CD1c-positive myeloid dendritic cell (primary cell): ENCODE data around the gene KRTAP5-2.
A peak's percentile ranks its signal among the peaks of the same experiment; 100 is the strongest.

Source experiments
- DNase-seq: peaks from one replicate; pipeline ENCODE4 v3.0.0-alpha.2; 2016; ENCODE audit errors: extremely low spot score

Gene KRTAP5-2

GRCh38 chr11:1567721-1568100, 30.4 kb downstream of the KRTAP5-2 start:
- no peak for DNase-seq

- no peak for DNase-seq
These were observed 30.9 kb downstream of the KRTAP5-2 start for GRCh38 chr11:1567052-1567720.

- DNase-seq: no peak
These were observed 31.6 kb downstream of the KRTAP5-2 start for GRCh38 chr11:1566381-1567051.

GRCh38 chr11:1565904-1566247, 32.2 kb downstream of the KRTAP5-2 start:
- DNase-seq: no peak

- no peak for DNase-seq
These were observed 32.8 kb downstream of the KRTAP5-2 start for GRCh38 chr11:1565173-1565903.

- DNase-seq: peak; percentile 47
These were observed 33.4 kb downstream of the KRTAP5-2 start for GRCh38 chr11:1564535-1565172.

GRCh38 chr11:1563697-1564534, 34.2 kb downstream of the KRTAP5-2 start:
- no peak for DNase-seq

- no peak for DNase-seq
These were observed 34.9 kb downstream of the KRTAP5-2 start for GRCh38 chr11:1563149-1563638.

GRCh38 chr11:1562469-1563148, 35.5 kb downstream of the KRTAP5-2 start:
- no peak for DNase-seq

- no peak for DNase-seq
These were observed 36.1 kb downstream of the KRTAP5-2 start for GRCh38 chr11:1561955-1562354.

GRCh38 chr11:1561266-1561665, 36.8 kb downstream of the KRTAP5-2 start:
- no peak for DNase-seq

- no peak for DNase-seq
These were observed 37.3 kb downstream of the KRTAP5-2 start for GRCh38 chr11:1560649-1561251.

- DNase-seq: no peak
These were observed 38.0 kb downstream of the KRTAP5-2 start for GRCh38 chr11:1560002-1560648.

- DNase-seq: no peak
These were observed 38.8 kb downstream of the KRTAP5-2 start for GRCh38 chr11:1559111-1559951.

GRCh38 chr11:1558775-1559110, 39.4 kb downstream of the KRTAP5-2 start:
- DNase-seq: no peak

- DNase-seq: no peak
These were observed 40.0 kb downstream of the KRTAP5-2 start for GRCh38 chr11:1557904-1558774.

GRCh38 chr11:1557051-1557884, 40.8 kb downstream of the KRTAP5-2 start:
- DNase-seq: no peak
